ENCODE results near the gene XRCC1. TPM values are rescaled to one million over a fixed set of nuclear protein-coding genes. Genes with fewer than 3 reads are reported as not detected.
A peak's percentile ranks its signal among the peaks of the same experiment; 100 is the strongest.

The XRCC1 gene
- total and polyA plus RNA-seq, 9 of the 15 experiments (the other 6 are each of a cell fraction or from before 2014, with no cell fraction given): 1.5 to 36.9 (median 24.9) TPM

GRCh38 chr19:43533546-43534304 lies 41.6 kb downstream of the XRCC1 start (continued):
- TF ChIP-seq ZNF609 (CRISPR knock-in tag; IDR thresholded peaks at IDR 0.05; ENCODE audit: borderline replicate concordance) (no peak), ETS1 (conservative IDR thresholded peaks at IDR 0.05; ENCODE audit: control insufficient read depth, low read depth, low read length) (0 out of 2 replicates have a peak, but pooled peaks have one; percentile 1), SPI1 (IDR thresholded peaks at IDR 0.05; ENCODE audit: borderline replicate concordance, low read depth, low read length) (no peak), DACH1 (IDR thresholded peaks at IDR 0.05; ENCODE audit: partially characterized antibody) (no peak), EGR1 (conservative IDR thresholded peaks at IDR 0.05) (peak; percentile 64), NBN (IDR thresholded peaks at IDR 0.05; ENCODE audit: low read depth) (0 out of 2 replicates have a peak, but pooled peaks have one; percentile 7), ZNF445 (CRISPR knock-in tag; IDR thresholded peaks at IDR 0.05; ENCODE audit: low read depth) (no peak), CBFA2T2 (conservative IDR thresholded peaks at IDR 0.05) (no peak), KLF1 (tag; IDR thresholded peaks at IDR 0.05) (0 out of 2 replicates have a peak, but pooled peaks have one; percentile 7), ETV5 (CRISPR knock-in tag; IDR thresholded peaks at IDR 0.05; ENCODE audit: low read depth) (no peak), PRDM10 (IDR thresholded peaks at IDR 0.05; ENCODE audit: partially characterized antibody) (peak; percentile 66), PKNOX1 (IDR thresholded peaks at IDR 0.05) (peak; percentile 71), ZNF24 (IDR thresholded peaks at IDR 0.05) (0 out of 2 replicates have a peak, but pooled peaks have one; percentile 4), SRF (CRISPR knock-in tag; IDR thresholded peaks at IDR 0.05) (no peak; a peak in 1 of 4 replicates), SUPT5H (IDR thresholded peaks at IDR 0.05) (peak; percentile 8; the same call in 1 of the 2 replicates), LEF1 (IDR thresholded peaks at IDR 0.05) (no peak)
